Adrenal gland (tissue), 12 donors: ENCODE results near the gene MSX2. TPM values are rescaled to one million over a fixed set of nuclear protein-coding genes. Genes with fewer than 3 reads are reported as not detected.

ENCODE experiments used
- DNase-seq, 7 donors: peaks; one replicate each; pipeline ENCODE4 v3.0.0-alpha.2; 2019 to 2020
- H3K27ac ChIP-seq, 5 donors: fragments of 200-600 bp; sonication (generic) in 4 of 5; 1 replicate in 3 of 5; 2 replicates in 2 of 5; pipeline versions ENCODE4 v1.5.1 to v1.8.0; 2016 to 2020; ENCODE audit warnings: mild to moderate bottlenecking in 1 of 5
- H3K27me3 ChIP-seq: fragments of 200-600 bp; 2 replicates; pipeline ENCODE4 v1.8.0; 2021
- H3K36me3 ChIP-seq, 2 donors: fragments of 200-600 bp; replicated peaks in 1 of 2; 1 replicate in 1 of 2; 2 replicates in 1 of 2; pipeline versions ENCODE4 v1.5.1 to v1.8.0; 2018 to 2022
- H3K4me1 ChIP-seq, 2 donors: fragments of 200-600 bp; replicated peaks in 1 of 2; 1 replicate in 1 of 2; 2 replicates in 1 of 2; pipeline versions ENCODE4 v1.5.1 to v1.8.0; 2018 to 2021
- H3K4me3 ChIP-seq, 4 donors: fragments of 200-600 bp; sonication (generic) in 3 of 4; one replicate each; pipeline ENCODE4 v1.5.1; 2016 to 2018
- H3K9me3 ChIP-seq, 3 donors: fragments of 200-600 bp; sonication (generic) in 1 of 3; replicated peaks in 1 of 3; 1 replicate in 2 of 3; 2 replicates in 1 of 3; pipeline versions ENCODE4 v1.5.1 to v1.8.0; 2016 to 2021
- POLR2A ChIP-seq, 2 donors: fragments of 450-650 bp; IDR thresholded peaks; one replicate each; pipeline ENCODE4 v1.6.1; 2017; ENCODE audit warnings: antibody characterized with exemption in 2 of 2, mild to moderate bottlenecking in 2 of 2, moderate library complexity in 1 of 2
- WGBS, 4 donors: extraction: QIAGEN DNeasy Blood & Tissue Kit in 2 of 4; methylation state at CpG; one replicate each; pipeline versions ENCODE4 v1.1.5 to v1.1.7; 2013 to 2017; 5-methylcytosine and 5-hydroxymethylcytosine counted together
- intact Hi-C, 2 donors: fragments of 100-400 bp; cut with DNase I; formaldehyde crosslinking; loops; one replicate each; pipeline versions ENCODE4 v1.14.1 to v1.15.0; 2022 to 2023
- polyA plus RNA-seq, 3 donors: library from polyadenylated mRNA; stranded (reverse); fragments of 200-250 nt in 2 of 3; fragments of 350-450 nt in 1 of 3; fragmentation: Illumina TruSeq in 1 of 3; extraction: RNeasy Lipid Tissue Mini Kit (QIAGEN cat#74804) in 1 of 3; gene quantifications; one replicate each; pipeline ENCODE4 v1.2.3, GENCODE V29; 2013 to 2014
- total RNA-seq, 9 donors: library from RNA; depleted of rRNA in 4 of 9; stranded (reverse); fragments of >200 nt in 4 of 9; fragments of 120-200 nt in 1 of 9; fragmentation: NEBNext Ultra II Directional in 1 of 9; extraction: Animal tissue kit (Norgen Biotek cat#: 25700) in 1 of 9; gene quantifications; one replicate each; pipeline versions ENCODE4 v1.1.0 to v1.2.4, GENCODE V29; 2013 to 2023
- TF ChIP-seq, protein P1 (sequence below), 6 experiments: fragments of 450-650 bp in 4 of 6; fragments of 200-600 bp in 2 of 6; sonication (generic) in 1 of 6; IDR thresholded peaks; 1 replicate in 5 of 6; 2 replicates in 1 of 6; pipeline versions ENCODE4 v1.5.1 to v1.8.0; 2016 to 2021; ENCODE audit warnings: antibody characterized with exemption in 6 of 6, mild to moderate bottlenecking in 2 of 6, moderate library complexity in 1 of 6
- donor health status: healthy with polysubstance abuse.
- donor health status: Bipolar disorder and iron deficiency.
- donor health status: DM: yes; HTN: yes; CAD: no.
- donor health status: DM: no; HTN: no; CAD: no.
- donor health status: DM: no; HTN: no; CAD: no.
- donor health status: DM: yes; HTN: yes; CAD: no.

The MSX2 gene
- total and polyA plus RNA-seq, 12 donors = 0.24 to 1.3 (median 0.58) TPM; not detected in 1

- WGBS, 4 donors = 42 to 57% (median 53%) methylated on average over 12 of the region's 12 CpGs
- Histone ChIP-seq H3K27me3 (peaks cover 37% of the 10 kb centered on the region), H3K4me1 (no peaks in the 10 kb centered on the region), H3K36me3 (no peaks in the 10 kb centered on the region), H3K4me3 (no peak overlapping the region), H3K27ac (no peak overlapping the region), H3K9me3 (no peaks in the 10 kb centered on the region)
- intact Hi-C loops = no loop called here
- TF ChIP-seq, protein P1, sequence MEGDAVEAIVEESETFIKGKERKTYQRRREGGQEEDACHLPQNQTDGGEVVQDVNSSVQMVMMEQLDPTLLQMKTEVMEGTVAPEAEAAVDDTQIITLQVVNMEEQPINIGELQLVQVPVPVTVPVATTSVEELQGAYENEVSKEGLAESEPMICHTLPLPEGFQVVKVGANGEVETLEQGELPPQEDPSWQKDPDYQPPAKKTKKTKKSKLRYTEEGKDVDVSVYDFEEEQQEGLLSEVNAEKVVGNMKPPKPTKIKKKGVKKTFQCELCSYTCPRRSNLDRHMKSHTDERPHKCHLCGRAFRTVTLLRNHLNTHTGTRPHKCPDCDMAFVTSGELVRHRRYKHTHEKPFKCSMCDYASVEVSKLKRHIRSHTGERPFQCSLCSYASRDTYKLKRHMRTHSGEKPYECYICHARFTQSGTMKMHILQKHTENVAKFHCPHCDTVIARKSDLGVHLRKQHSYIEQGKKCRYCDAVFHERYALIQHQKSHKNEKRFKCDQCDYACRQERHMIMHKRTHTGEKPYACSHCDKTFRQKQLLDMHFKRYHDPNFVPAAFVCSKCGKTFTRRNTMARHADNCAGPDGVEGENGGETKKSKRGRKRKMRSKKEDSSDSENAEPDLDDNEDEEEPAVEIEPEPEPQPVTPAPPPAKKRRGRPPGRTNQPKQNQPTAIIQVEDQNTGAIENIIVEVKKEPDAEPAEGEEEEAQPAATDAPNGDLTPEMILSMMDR (IDR thresholded peaks at IDR 0.05) = no peak
- TF ChIP-seq POLR2A (IDR thresholded peaks at IDR 0.05) = no peak
- no peak for DNase-seq
These were observed 32.0 kb upstream of the MSX2 start for GRCh38 chr5:174692381-174692780.

- no peaks in the 10 kb centered on the region for H3K9me3 ChIP-seq
- intact Hi-C loops = no loop called here
- H3K4me3 ChIP-seq = no peak overlapping the region
- no peak overlapping the region for H3K27ac ChIP-seq
- no peaks in the 10 kb centered on the region for H3K36me3 ChIP-seq
- 6 to 12% (median 9%) methylated on average over 16 of the region's 16 CpGs for WGBS, 4 donors
- H3K27me3 ChIP-seq = peaks cover 37% of the 10 kb centered on the region
- H3K4me1 ChIP-seq = no peaks in the 10 kb centered on the region
- TF ChIP-seq, protein P1 (IDR thresholded peaks at IDR 0.05) = no peak
- TF ChIP-seq POLR2A (IDR thresholded peaks at IDR 0.05) = no peak
- DNase-seq = no peak
These were observed 31.4 kb upstream of the MSX2 start for GRCh38 chr5:174692982-174693422.

DNA sequence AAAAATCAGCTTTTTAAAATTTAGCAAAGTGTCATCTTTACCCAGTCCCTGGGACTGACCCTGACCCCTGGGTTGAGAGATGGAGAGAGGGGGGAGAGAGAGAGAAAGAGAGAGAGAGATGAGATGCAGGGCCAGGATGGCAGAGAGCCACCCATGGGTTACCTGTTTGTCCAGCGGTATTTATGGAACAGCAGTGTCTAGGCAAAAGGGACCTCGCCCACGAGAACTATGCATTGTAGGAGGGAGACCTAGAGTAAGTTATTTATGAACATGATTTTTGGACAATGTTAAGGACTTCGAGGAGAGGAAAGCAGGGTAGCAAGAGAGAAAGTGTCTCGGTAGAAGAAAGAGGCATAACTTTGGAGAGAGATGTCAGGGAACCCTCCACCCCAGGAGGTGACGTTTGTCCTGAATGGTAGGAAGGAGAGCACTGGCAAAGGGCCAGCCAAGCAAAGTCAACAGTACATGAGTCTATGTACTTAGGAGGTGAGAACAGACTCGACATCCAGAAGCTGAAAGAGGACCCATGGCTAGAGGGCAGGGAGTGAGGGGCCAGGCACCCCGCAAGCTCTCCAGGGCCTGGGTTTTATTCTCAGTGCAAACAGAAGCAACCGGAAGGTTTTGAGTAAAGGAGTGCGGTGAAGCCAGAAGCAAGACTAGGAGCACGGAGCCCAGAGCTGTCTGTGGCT is 30.5 kb upstream of the MSX2 start:
- H3K4me3 ChIP-seq = no peak overlapping the region
- H3K9me3 ChIP-seq = no peaks in the 10 kb centered on the region
- no peaks in the 10 kb centered on the region for H3K4me1 ChIP-seq
- TF ChIP-seq, protein P1 (IDR thresholded peaks at IDR 0.05) = no peak
- no peak for TF ChIP-seq POLR2A (IDR thresholded peaks at IDR 0.05)
- intact Hi-C loops = no loop called here
- 51 to 61% (median 52%) methylated on average over 11 of the region's 11 CpGs for WGBS, 4 donors
- H3K27me3 ChIP-seq = peaks cover 33% of the 10 kb centered on the region
- peak in 1 of 7 donors; percentile 20 for DNase-seq
- H3K27ac ChIP-seq = no peak overlapping the region
- no peaks in the 10 kb centered on the region for H3K36me3 ChIP-seq

DNA sequence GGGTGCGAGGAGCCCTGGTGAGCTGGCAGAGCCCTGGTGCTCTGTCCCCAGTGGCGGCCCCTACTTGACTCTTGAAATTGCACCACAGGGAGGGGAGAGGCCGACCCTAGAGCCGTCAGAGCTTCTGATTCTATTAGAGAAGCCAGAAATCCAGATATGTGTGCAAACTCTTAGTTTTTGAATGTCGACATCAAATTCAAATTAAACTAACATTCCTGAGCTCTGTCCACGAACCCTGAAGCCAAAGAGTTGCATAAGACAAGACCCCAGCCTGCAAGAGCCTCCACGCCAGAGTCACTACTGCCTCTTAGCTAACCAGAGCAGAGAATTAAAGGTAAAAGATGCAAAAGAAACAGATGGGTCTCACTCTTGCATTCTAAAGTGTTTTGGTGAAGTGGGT is 29.8 kb upstream of the MSX2 start:
- no peaks in the 10 kb centered on the region for H3K9me3 ChIP-seq
- WGBS, 4 donors = 44 to 59% (median 52%) methylated on average over 6 to 7 of the region's 7 CpGs
- H3K27ac ChIP-seq = no peak overlapping the region
- H3K27me3 ChIP-seq = peaks cover 25% of the 10 kb centered on the region
- no peaks in the 10 kb centered on the region for H3K36me3 ChIP-seq
- H3K4me1 ChIP-seq = no peaks in the 10 kb centered on the region
- no peak for DNase-seq
- intact Hi-C loops = no loop called here
- no peak for TF ChIP-seq POLR2A (IDR thresholded peaks at IDR 0.05)
- TF ChIP-seq, protein P1 (IDR thresholded peaks at IDR 0.05) = no peak
- no peak overlapping the region for H3K4me3 ChIP-seq
